CD4-positive, alpha-beta T cell treated with Interleukin-17A for 1 hour (primary cell): ENCODE results near the gene PCGF1.
A peak's percentile ranks its signal among the peaks of the same experiment; 100 is the strongest.

Experiments
- DNase-seq: peaks from one replicate; pipeline ENCODE4 v3.0.0-alpha.2; 2020

The PCGF1 gene

GRCh38 chr2:74514368-74515270, 7.1 kb upstream of the PCGF1 start, which contains the start of gene TLX2:
TLX2 (plus strand) TSS chr2:74514450; CDS start chr2:74514807, 357 bp downstream.
- DNase-seq = no peak

DNA sequence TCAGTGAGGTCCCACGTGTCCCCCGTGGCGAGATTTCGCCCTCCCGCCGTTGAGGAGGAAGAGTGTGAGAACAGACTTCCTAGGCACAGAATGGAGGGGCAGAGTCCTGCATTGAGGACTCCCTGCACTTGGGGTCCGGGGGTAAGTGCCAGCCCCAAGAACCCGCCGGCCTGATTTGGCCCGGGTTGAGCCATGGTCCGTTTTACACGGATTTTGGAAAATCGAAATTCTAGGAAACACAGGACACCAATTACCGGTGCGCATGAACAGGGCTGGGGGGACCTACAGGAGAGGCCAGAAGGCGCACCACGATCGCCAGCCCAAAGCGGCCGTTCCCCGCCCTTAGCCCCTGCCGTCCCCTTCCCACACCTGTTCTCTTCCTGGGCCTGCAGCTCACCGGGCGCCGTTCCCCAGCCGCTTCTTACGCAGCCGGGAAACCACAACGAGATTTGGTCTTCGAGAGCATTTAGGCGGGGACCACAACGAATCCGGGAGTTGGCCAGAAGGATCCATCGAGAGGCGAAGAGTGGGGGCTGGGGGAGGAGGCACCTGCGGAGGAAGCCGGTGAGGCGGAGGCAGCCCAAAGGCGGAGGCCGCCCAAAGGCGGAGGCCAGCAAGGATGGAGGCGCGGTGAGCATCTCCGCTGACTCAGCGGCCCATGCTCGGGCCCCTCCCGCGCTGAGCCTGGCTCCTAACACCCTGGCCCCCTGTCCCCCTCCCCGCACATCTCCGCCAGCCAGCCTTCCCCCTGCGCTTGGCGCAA, 6.3 kb upstream of the PCGF1 start:
- peak; percentile 40 for DNase-seq

DNA sequence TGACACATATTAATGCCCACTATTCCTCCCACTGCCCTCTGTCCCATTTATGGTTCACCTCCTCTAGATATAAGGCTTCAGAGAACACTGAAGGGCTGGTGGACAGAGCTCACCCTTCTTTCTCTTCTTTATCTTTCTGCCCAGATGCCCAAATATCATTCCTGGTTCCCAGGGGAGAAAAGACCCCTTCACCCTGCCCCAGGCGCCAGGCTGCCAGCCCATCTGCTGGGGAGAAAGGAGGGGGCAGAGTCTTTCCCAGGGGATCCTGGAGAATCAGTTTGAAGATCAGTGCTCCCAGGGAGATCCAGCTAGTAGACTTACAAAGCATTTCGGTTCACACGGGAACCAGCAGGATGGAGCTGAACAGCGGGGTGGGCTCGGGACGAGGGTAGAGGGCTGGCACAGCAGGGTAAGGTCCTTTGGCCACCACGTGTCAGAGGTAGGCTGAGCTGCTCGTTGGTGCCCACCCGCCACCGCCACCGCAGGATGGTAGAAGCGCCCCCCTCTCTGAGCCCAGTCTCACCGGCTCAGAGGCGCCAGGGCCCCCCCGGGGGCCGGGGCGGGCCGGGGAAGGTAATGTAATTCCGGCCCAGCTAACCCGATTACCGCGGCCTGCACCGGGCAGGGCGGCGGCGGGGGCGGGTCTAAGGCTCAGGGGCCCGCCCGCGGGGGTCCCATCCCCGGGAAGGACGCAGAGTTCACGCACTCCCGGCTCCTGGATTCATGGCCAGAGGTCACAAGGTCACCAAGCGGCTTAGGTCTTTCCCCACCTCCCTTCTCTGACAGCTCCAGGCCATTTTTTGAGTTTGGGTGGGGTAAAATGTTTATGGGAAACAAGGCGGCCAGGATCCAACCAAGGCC, 5.5 kb upstream of the PCGF1 start:
- DNase-seq = no peak

GRCh38 chr2:74511104-74511989, 3.9 kb upstream of the PCGF1 start:
- no peak for DNase-seq

DNA sequence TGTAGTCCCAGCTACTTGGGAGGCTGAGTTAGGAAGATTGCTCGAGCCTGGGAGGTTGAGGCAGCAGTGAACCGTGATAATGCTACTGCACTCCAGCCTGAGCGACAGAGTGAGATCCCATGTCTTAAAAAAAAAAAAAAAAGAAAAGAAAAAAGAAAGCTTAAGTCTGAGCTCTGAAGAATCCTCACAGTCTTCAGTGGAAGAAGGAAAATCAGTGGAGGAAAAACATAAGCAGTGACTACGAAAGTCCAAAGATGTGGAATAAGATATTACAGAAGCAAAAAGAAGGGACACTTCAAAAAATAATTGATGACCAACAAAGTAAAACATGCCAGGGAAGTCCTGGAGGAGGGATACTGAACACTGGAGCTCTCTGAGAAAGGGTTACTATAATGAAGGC, 2.8 kb upstream of the PCGF1 start:
- no peak for DNase-seq

DNA sequence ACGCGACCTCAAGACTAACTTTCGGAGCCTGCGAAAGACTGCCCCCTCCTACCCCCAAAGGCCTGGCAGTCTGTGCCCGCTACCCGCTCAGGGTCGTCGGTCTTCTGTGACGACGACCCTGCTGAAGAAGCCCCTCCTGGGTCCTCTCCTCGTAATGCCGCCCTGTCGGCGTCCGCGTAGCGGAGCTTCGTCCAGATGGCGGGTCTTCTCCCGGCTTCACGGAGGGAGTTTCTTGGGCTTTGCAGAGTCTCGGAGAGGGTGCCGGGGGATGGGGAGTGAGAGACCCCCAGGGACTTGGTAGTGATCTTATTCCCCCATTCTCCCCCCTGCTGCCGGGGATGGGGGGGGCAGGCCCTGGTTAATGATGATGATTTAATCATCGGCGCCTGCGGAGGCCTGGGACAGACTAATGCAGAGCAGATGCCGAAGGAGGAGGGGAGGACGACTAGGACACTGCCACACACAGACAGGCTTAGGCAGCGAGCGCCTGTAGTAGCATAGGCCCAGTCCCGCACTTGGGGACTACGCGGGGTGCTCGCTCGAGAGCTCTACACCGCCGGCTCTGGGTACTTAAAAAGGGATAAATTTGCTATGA, 528 bp upstream of the PCGF1 start:
- DNase-seq = no peak

- no peak for DNase-seq
Measured at GRCh38 chr2:74505448-74506246, 1.8 kb downstream of the PCGF1 start.

GRCh38 chr2:74504591-74504990, 2.9 kb downstream of the PCGF1 start:
- DNase-seq = no peak

DNA sequence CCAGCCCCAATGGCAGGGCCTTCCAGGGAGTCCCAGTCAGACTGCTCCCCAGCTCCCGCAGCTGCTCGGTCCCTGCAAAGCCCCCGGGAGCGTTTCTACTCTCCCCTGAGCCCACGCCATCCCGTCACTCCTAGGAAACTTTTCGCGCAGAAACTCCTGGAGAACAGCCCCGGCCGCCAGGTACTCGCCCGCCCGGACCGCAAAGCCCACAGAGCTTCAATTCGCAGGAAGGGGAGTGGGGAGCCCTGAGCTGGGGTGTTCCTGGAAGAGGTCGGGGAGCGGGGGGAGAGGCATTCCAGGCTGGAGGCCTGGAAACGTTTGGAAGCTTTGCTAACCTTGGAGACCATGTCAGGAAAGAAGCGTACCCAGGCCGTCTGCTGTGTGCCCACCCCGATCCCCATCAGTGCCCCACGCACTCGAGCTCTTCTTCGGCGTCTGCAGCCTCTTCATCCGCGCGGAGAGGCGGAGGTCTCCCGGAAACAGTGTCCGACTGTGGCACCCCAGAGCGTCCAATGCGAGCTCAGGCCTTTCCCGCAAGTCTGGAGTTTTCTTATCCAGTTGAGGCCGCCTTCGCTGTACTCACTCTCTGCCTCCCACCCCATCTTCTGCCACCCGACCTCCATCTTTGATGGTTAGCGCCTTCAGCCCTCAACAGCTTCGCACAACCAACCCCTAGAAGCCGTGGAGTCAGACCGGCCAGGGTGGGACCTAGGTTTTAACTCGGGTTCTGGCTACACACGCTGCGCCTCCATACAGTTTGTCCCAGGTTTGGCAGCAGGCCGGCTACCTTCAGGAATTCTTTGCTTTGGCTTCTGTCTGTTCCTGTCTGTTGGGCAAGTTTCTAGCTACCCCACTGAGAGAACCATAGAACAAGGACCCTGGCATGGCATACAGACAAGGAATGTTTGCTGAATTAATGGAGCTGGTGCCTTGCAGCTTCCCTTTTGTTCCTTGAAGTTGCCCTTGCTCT, 3.7 kb downstream of the PCGF1 start:
- DNase-seq = no peak

- peak; percentile 48 for DNase-seq
Measured at GRCh38 chr2:74502720-74503505, 4.6 kb downstream of the PCGF1 start.

- no peak for DNase-seq
Measured at GRCh38 chr2:74502147-74502719, 5.3 kb downstream of the PCGF1 start.

GRCh38 chr2:74501335-74502071, 6.0 kb downstream of the PCGF1 start:
- no peak for DNase-seq

DNA sequence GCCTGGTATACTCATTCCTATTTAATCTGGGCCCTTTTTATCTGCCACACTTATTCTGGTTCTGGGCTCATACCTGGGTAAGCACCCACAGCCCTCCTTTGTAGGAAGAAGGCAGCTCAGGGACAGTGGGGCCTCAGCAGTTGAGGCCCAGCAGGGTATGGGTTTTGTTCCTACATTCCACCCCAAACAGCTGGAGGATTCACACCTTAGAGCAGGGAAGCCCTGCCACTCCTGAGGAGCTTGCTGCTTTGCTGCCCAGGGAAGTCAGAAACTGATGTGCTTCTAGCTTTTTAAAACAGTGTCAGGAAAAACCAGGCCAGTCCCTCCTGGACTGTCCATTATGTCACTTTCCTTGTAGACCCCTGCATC, 6.9 kb downstream of the PCGF1 start:
- DNase-seq = no peak

DNA sequence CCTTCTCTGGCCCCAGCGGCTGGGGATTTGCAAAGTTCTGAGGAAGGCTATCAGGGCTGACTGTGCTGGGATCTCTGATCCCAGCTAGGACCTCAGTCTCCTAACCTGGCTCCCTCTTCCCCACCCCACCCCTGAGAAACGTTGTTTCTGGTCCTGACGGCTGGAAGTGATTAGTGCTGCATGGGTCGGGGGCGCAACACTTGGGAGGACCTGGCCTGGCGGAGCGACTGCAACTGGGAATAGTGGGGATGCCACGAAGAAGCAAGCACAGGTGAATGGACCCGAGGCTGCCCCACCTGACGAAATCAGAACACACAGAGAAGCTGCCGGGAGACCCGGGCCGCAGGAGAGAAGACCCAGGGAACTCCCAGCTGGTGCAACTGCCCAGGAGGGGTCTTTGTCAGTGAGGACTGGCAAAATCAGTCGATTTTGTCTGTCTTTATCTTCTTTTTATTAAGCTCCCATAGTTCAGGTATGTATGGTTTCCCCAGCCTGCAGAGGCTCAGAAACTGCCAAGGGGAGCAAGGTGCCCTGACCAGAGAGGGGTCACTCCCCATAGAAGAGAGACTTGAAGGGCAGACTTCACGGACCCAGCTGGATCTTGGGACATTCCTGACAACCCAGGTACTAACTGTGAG, 7.4 kb downstream of the PCGF1 start:
- no peak for DNase-seq

GRCh38 chr2:74499267-74499939, 8.1 kb downstream of the PCGF1 start, which contains the start of gene LBX2:
LBX2 (minus strand) TSS chr2:74499603; CDS start chr2:74499537, 66 bp downstream.
- no peak for DNase-seq
